ELR (cell line): ENCODE results near the gene RNASE13.
"Not testable (repeated sequence)": the region's sequence is repeated elsewhere in the genome, so short reads cannot be mapped to it uniquely, and the experiment has no call there.

Experiments
- DNase-seq: peaks from one replicate; pipeline ENCODE4 v3.0.0-alpha.2; 2015; ENCODE audit warnings: low read depth

The RNASE13 gene

GRCh38 chr14:21022686-21023085 is 11.9 kb downstream of the RNASE13 start:
- no peak for DNase-seq

DNA sequence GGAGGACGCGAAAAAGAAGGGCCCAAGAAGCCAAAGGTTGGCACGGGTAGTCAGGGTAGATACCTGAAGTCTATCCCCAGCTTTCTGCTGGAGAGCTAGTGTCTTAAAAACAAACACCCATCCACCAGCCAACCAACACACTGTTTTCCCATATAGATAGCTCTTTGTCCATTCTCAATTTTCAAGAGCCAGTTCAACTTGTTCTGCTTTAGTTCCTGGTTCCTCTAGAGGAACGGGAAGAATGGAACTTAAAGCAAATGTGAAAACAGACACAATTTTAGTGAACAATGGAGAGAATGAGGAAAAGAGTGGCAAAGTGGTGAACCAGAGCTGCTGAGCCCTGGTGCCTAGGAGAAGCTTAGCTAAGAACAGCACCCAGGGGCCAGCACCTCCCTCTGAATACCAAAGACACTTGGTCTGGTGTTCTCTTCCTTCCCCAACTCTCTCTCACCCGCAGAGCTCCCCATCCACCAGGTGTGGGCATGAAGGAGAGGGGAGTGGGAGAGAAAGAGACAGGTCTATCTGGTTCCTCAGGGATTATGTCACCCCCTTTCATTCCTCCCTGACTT is 13.5 kb downstream of the RNASE13 start:
- no peak for DNase-seq

GRCh38 chr14:21019366-21019765 is 15.2 kb downstream of the RNASE13 start:
- no peak for DNase-seq

GRCh38 chr14:21018781-21019180 is 15.8 kb downstream of the RNASE13 start:
- no peak for DNase-seq

GRCh38 chr14:21018286-21018685 is 16.3 kb downstream of the RNASE13 start:
- DNase-seq: no peak

GRCh38 chr14:21017528-21018245 is 16.9 kb downstream of the RNASE13 start:
- no peak for DNase-seq

- DNase-seq: no peak
Observed at GRCh38 chr14:21016413-21017190, 18.0 kb downstream of the RNASE13 start.

- DNase-seq: no peak
Observed at GRCh38 chr14:21015312-21015711, 19.3 kb downstream of the RNASE13 start.

DNA sequence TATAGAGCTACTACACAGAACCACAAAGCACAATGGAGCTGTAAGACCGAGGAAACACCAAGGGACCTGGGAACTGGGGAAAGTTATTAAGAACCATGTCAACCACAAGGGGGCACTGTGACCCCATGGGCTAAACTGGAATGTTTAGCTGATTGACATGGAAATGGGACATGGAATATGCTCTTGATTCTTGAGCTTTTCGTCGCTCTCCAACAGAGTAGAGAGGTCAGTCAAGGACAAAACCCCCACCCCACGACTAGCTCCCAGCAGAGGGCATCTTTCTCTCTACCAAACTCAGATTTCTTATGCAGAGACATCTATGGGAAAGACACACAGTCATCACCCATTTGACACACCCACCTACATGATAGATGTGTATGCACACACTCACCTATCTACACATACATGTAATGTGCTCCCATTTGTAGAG is 19.8 kb downstream of the RNASE13 start:
- DNase-seq: peak; percentile 81

- no peak for DNase-seq
Observed at GRCh38 chr14:21011136-21011535, 23.5 kb downstream of the RNASE13 start.

DNA sequence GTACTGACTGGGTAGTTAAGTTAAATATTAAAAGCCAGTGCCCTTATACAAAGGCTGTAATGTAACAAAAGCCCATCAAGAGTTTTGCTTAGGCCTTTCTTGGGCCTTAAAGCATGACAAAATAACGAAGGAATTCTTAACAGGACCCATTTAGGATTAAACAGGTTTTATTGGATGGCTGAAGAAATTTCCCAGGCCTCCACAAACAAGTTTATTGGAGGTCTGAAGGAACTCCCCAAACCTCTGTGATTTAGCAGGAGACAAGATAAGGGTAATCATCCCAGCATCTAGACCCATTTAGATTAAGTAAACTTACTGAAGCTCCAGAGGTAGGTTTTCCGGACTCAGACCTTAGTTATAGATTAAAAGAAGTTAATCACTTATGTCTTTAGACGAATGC is 24.9 kb downstream of the RNASE13 start:
- DNase-seq: not testable (repeated sequence)

DNA sequence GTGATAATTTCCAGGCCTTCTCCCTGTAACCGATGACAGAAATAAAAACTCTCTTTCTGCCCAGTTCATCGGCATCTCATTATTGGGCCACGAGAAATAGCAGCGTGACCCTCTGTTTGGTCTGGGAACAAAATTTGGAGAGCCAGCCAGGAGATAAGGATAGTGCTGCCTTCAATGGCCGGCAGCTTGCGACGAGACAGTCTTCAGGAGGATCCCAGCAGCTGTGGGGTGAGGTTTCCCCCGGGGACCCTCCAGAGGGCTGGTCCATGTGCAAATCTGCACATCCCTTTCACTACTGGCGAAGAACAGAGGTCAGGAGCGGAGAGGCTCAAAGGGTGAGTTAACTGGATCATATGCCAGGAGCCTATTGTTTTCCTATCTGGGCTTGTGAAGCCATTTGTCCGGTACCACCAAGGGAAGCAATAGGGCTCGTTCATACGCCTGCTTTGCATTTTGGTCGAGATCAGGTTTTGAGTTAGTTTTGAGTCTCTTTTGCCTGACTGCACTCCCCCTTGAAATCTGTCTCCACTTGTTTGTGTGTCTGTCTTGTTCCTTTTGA is 30.7 kb downstream of the RNASE13 start:
- no peak for DNase-seq

- no peak for DNase-seq
Observed at GRCh38 chr14:21001218-21001617, 33.4 kb downstream of the RNASE13 start.

- DNase-seq: no peak
Observed at GRCh38 chr14:20999591-20999990, 35.0 kb downstream of the RNASE13 start.

DNA sequence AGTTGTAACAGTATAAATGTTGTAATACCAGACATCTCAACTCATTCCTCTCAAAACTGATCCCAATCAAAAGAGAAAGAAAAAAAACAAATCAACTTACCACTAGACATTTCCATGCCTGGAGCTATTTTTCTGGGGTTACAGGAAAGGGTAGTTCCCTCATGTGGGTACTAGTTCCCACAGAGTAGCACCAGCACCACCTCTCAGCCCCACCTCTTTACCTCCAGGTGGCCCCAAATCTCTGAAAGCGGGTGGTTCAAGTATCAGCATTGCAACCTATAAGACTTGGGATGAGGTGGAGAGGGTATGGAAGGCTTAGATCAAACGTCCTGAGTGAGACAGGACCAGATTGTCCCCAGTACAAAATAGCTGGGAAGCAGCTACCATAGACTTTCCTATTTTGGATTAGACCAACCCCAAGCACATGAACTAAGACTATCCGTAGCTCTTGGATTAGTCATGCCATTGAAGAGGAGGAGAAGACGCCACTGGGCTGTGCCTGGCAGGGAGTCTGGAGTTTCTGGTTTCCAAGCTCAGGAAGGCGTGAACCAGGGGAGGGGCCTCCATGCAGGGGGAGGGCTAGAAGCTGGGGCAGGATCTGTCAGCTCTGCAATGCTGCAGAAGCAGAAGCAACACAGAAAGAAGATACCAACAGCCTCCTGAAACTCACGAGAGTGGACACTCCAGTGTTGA is 35.8 kb downstream of the RNASE13 start, which contains the start of gene SLC39A2:
Gene SLC39A2 (plus strand): TSS at position 620 of the 693 bp plus-strand sequence. CDS start 154 bp downstream, outside the sequence.
- DNase-seq: peak; percentile 57

- no peak for DNase-seq
Observed at GRCh38 chr14:20998139-20998538, 36.5 kb downstream of the RNASE13 start.

- DNase-seq: no peak
Observed at GRCh38 chr14:20997564-20997963, 37.0 kb downstream of the RNASE13 start.

DNA sequence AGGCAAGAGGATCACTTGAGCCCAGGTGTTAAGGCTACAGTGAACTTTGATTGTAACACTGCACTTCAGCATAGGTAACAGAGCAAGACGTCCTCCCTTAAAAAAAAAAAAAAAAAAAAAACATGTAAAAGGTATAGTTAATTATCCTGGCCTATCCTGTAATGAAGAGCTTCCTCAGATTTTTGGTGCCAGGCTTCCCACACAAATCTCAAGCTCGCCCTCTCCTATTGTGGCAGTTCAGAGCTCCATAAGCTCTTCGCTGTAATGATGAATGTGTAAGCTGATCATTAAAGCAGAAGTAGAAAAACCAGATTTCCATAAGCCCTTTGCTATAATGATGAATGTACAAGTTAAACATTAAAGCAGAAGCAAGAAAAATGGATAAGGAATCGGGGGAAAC is 37.5 kb downstream of the RNASE13 start:
- DNase-seq: no peak

DNA sequence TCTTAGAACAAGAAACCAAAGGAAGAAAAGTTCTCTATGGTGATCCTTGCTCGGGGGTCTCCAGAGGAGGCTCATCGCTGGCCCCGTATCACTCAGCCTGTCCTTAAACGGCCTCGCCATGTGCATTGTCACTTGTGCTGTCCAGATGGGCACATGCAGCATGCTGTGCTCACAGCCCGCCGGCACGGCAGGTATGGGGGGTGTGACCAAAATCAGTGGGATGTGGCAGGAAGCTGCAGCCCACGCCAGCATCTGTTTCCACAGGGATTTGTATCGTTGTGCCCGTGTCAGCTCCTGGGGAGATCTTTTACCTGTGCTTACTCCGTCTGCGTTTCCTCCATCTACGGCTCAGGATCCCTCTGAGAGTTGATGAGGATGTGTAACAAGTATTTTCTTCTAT is 38.1 kb downstream of the RNASE13 start:
- DNase-seq: no peak

DNA sequence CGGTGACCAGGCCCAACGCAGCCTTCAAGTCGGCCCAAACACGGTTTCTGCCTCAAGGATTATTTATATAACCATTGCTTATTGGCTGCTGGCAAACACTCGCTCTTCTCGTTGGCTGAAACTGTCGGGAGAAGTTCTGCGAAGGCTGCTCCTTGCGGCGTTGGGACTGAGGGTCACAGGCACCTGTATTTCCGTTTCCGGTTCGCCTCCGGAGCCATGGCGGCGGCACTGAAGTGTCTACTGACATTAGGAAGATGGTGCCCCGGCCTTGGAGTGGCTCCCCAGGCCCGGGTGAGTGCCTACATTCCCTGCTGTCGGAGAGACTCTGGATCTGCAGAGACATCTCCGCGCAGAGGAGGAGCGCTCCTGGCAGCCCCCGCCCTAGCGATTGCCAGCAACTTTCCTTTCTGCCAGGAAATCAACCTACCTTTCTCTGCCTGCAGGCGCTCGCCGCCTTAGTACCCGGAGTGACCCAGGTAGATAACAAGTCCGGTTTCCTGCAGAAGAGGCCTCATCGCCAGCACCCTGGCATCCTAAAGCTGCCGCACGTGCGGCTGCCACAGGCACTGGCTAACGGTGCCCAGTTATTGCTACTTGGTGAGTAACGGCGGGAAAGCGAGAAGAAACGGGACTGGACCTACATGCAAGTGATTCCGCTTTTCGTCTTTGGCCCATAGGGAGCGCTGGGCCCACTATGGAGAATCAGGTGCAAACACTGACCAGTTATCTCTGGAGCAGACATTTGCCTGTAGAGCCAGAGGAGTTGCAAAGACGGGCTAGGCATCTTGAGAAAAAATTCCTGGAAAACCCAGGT is 44.6 kb downstream of the RNASE13 start, which contains the start of gene METTL17:
Gene METTL17 (plus strand): TSS at position 194 of the 814 bp plus-strand sequence. CDS start 23 bp downstream, at position 217.
- peak; percentile 98 for DNase-seq

GRCh38 chr14:20989471-20989786 is 45.2 kb downstream of the RNASE13 start:
- DNase-seq: no peak
